GM12874 (cell line): Measurements from ENCODE around the gene AKIRIN2.

Experiments
- CTCF ChIP-seq: IDR thresholded peaks from 2 replicates; pipeline ENCODE4 v1.5.1; 2011; ENCODE audit warnings: low read depth, mild to moderate bottlenecking, control low read depth, low read length, moderate library complexity; ENCODE audit not compliant: insufficient read depth

Gene AKIRIN2

GRCh38 chr6:87724983-87725811 is 23.2 kb upstream of the AKIRIN2 start:
- TF ChIP-seq CTCF: no peak

GRCh38 chr6:87723170-87724078 is 21.4 kb upstream of the AKIRIN2 start:
- no peak for TF ChIP-seq CTCF

- TF ChIP-seq CTCF: no peak
Measured at GRCh38 chr6:87722540-87723169, 20.6 kb upstream of the AKIRIN2 start.

GRCh38 chr6:87721311-87721710 is 19.3 kb upstream of the AKIRIN2 start:
- TF ChIP-seq CTCF: no peak

- TF ChIP-seq CTCF: no peak
Measured at GRCh38 chr6:87718662-87719433, 16.8 kb upstream of the AKIRIN2 start.

- TF ChIP-seq CTCF: no peak
Measured at GRCh38 chr6:87716928-87717614, 15.0 kb upstream of the AKIRIN2 start.
